ENCODE results near the gene OR1A2. TPM values are rescaled to one million over a fixed set of nuclear protein-coding genes. Genes with fewer than 3 reads are reported as not detected.
"Not testable (repeated sequence)": the region's sequence is repeated elsewhere in the genome, so short reads cannot be mapped to it uniquely, and the experiment has no call there.

The OR1A2 gene, protein sequence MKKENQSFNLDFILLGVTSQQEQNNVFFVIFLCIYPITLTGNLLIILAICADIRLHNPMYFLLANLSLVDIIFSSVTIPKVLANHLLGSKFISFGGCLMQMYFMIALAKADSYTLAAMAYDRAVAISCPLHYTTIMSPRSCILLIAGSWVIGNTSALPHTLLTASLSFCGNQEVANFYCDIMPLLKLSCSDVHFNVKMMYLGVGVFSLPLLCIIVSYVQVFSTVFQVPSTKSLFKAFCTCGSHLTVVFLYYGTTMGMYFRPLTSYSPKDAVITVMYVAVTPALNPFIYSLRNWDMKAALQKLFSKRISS
- total RNA-seq (2014; rRNA removed; shearing (Covaris generic)) = not detected in 2 replicates
- not detected in 2 replicates for polyA plus RNA-seq (2015; cell fraction: cytosol; rRNA removed)
- not detected in 2 replicates for polyA plus RNA-seq (2015; cell fraction: nucleus; rRNA removed)

DNA sequence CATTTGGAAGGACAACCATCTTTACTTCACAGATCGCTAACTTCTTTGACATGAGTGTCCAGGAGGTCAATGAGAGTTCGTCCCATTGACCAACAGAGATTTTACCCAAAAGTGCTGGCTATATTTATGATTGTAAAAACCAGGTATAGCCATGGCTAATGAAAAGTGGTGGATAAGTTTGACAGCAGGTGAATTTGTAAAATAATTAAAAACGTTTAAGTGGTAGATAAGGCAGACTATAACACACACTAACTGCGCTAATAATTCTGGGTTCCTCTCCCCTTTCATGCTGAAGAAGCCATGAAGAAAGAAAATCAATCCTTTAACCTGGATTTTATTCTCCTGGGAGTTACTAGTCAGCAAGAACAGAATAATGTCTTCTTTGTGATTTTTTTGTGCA is at the start of gene OR1A2:
TSS of gene OR1A2 (plus strand) at position 301 of the 400 bp plus-strand sequence. CDS start at position 301, 0 bp downstream.
- DNase-seq (ENCODE audit: low read depth) = no peak

DNA sequence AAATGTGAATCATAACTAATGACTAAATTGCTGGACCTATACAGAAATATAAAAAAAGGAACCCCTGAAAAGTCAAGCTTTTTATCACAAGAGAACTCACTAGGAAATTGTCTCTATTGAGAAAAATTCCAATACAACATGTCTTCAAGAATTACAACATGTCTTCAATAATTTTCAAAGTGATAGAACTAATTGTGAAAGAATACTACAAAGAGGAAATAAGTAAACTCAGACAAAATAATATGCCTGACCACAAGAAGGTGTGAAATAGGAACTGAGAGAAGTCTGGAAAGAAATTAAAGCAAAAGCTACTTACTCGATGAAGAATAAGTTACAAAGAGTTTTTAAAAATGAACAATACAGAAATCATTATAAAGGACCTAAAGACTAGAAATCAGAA is 40.1 kb upstream of the OR1A2 start:
- no peak for DNase-seq (ENCODE audit: low read depth)

DNA sequence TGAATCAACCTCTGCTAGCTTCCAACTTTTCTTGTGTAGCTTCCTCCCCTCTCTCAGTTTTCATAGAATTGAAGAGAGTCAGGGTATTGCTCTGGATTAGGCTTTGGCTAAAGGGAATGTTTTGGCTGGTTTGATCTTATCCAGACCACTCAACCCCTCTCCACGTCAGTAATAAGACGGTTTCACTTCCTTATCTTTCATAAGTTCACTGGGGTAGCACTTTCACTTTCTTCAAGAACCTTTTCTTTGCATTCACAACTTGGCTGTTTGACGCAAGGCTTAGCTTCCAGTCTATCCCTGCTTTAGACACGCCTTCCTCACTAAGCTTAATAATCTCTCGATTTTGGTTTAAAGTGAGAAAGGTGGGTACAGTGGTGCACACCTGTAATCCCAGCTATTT is 29.7 kb upstream of the OR1A2 start:
- no peak for DNase-seq (ENCODE audit: low read depth)

DNA sequence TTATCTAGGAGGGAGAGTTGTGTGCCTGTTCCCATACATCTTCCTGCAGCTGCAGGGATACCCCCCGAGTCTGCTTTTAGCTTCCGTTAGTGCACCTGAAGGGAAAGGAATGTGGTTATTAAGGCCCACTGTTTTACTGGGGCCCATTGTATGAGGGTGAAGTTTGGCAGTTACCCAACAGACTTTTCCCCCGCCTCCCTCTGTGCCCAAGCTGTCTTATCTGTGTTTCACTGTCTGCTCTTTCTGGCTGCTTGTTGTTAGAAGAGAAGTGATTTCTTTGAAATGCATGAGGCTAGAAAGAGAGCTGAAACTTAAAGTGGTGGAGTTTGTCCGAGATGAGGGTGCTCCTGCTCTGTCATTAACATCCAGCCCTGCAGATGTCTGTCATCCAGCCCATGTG is 7.4 kb upstream of the OR1A2 start:
- no peak for DNase-seq (ENCODE audit: low read depth)

DNA sequence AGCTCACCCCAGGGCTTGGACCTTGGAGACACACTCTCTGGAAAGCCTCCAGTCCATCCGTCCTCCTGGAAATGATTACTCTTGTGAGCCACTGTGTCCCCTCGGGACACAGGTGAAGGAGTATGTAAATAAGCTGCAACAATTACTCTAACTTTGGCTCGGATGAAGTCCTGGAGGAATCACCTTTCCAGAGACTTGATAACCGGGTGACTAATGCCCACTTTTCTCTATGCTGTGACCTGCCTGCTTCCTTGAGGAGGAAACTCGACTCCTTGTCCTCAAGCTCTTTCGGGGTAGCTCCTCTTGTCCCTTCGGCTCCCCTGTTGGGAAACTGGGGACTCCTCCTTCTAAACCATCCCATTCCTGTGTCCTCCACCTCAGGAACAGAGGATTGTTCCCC is 10.0 kb downstream of the OR1A2 start, which contains the start of gene OR1A1:
TSS of gene OR1A1 (plus strand) at position 301 of the 400 bp plus-strand sequence. CDS start 7,954 bp downstream, outside the sequence.
- no peak for DNase-seq (ENCODE audit: low read depth)

DNA sequence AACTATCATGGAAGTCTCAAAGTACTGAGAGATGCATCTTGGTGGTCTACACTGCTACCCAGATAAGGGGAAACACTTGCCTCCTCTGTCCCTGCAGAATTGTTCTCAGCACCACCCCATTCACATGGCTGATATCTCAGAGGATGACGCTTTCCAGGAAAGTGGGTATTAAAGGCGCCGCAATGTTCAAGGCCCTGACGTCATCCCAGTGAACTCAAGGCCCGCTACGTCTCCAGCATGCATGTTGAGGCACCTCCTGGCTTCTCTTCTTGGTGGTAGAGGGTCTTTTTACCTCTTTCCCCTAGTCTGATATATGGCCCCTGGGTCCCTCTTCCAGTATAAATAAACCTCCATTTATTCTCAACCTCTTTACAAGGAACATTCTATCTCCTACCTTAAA is 11.2 kb downstream of the OR1A2 start:
- no peak for DNase-seq (ENCODE audit: low read depth)

DNA sequence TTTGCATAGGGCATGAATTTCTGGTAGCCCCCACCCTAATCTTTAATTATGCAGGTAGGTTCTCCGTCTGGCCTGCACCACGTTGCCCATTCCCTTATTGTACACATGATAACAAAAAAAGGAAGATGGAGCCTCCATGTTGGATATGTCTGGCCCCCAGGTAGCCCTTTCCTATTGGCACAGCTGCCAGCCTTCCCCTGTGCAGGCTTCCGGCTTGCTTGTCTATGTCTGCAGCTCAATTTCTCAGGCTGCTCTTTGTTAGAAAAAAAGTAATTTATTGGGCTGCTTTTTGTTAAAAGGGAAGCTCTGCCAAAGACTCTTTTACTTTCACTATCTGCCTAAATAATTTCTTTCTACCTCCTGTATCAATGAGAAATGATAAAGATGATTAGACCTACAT is 15.7 kb downstream of the OR1A2 start:
- no peak for DNase-seq (ENCODE audit: low read depth)

DNA sequence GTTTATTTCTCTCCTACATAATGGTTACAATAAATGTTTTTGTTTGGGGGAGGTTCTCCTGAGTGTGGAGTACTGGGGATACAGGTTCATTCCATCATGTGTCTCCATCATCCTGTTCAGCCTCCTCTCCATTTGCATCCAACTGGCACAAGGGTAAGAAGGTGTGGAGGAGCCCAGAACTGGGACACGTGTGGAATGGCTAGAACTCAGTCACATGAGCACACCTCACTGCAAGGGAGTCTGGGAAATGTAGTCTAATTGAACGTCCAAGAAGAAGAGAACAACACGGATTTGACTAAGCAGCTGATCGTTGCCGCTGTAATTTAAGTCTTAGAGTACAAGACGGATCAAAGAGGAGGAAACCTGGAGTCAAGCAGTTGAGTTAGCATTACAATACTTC is 16.3 kb downstream of the OR1A2 start:
- no peak for DNase-seq (ENCODE audit: low read depth)

DNA sequence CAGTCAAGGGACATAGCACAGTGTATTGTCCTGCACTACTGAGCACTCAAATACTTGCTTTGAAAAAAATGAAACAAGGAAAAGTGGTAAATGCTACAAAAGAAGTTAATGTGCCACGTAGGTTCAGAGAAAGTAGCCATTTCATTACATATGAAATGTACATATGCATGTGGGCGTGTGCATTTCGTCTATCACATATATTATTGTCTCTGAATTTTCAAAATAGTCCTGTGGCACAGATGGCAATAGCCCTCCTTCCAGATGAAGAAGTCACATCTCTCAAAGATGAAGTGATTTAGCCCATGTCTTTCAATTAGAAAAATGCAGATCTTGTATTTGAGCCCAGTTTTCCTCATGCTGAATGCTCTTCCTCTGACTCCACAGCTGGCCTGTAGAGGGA is 22.7 kb downstream of the OR1A2 start:
- not testable (repeated sequence) for DNase-seq (ENCODE audit: low read depth)

DNA sequence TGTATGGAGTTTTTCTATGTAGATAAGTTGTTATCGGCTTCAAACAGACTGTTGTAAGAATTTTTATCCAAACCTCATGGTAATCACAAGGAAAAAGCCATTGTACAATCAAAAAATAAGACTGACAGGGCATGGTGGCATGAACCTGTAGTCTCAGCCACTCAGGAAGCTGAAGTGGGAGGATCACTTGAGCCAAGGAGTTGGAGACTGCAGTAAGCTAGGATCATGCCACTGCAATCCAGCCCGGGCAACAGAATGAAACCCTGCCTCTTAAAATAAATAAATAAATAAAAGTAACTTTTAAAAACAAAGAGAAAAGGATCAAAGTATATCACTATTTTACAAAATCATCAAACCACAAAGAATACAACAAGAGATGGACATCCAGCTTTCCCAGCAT is 24.5 kb downstream of the OR1A2 start:
- DNase-seq (ENCODE audit: low read depth) = no peak

DNA sequence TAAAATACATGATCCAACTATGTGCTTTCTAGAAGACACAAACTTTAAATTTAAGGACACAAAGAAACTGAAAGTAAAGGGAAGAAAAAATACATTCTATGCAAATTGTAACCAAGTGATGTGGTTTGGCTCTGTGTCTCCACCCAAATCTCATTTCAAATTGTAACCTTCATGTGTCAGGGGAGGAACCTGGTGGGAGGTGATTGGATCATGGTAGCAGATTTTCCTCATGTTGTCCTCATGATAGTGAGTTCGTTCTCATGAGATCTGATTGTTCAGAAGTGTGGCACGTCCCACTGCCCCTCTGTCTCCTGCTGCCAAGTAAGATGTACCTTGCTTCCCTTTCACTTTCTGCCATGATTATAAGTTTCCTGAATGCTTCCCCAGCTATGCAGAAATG is 25.2 kb downstream of the OR1A2 start:
- DNase-seq (ENCODE audit: low read depth) = no peak

DNA sequence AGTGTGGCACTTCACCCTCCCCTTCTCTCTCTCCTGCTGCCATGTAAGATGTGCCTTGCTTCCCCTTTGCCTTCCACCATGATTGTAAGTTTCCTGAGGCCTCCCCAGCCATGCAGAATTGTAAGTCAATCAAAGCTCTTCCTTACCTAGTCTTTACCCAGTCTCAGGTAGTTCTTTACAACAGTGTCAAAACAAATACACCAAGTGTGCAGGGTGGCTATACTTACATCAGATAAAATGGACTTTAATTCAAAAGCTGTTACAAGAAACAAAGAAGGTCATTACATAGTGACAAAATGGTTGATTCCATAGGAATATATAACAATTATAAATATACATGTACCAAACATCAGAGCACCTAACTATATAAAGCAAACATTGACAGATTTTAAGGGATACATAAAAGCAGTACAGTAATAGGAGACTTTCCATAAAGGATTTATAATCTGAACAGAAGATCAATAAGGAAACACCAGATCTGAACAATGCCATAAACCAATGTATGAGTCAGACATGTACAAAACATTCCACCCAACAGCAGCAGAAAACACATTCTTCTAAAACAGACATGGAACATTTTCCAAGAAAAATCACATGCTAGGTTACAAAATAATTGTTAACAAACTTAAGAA is 27.5 kb downstream of the OR1A2 start:
- DNase-seq (ENCODE audit: low read depth) = not testable (repeated sequence)

DNA sequence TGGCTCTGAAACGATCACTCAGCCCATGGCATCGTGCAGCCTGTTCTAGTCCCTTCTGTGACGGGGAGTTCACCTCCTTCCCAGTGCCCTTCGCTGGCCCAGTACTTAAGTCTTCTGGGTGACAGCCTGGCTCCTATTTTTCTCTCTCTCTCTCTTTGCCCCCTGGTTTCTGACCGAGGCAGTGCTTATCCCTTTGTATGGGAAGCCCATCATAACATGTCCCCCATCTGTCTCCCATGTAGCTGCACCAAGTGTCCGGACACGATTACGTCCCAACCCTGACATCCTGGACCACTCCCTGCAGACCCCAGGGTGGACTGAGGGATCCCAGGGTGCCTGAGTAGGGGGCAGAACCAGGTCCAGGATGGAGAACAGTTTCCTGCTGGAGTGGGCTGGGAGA is 35.0 kb downstream of the OR1A2 start:
- DNase-seq (ENCODE audit: low read depth) = not testable (repeated sequence)

DNA sequence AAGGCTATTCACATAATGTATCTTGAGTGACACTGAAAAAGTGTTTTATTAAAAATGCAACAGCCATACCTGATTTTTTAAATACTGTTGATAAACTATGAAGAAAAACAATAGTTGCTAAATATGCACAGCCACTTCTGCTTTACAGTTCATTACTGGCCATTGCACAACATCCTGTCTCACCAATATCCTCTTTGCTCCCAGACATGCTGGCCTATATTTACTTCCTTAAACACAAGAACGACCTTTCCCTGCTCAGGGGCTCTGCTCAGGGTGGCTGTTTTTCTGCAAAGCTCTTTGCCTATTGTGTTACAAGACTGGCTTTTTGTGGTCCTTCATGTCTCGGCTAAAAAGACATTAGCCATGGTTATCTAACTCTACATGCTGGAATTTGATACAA is 41.4 kb downstream of the OR1A2 start:
- DNase-seq (ENCODE audit: low read depth) = not testable (repeated sequence)

DNA sequence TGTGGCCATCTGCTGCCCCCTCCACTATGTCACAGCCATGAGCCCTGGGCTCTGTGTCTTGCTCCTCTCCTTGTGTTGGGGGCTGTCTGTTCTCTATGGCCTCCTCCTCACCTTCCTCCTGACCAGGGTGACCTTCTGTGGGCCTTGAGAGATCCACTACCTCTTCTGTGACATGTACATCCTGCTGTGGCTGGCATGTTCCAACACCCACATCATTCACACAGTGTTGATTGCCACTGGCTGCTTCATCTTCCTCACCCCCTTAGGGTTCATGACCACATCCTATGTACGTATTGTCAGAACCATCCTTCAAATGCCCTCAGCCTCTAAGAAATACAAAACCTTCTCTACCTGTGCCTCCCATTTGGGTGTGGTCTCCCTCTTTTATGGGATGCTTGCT is 43.7 kb downstream of the OR1A2 start:
- not testable (repeated sequence) for DNase-seq (ENCODE audit: low read depth)

DNA sequence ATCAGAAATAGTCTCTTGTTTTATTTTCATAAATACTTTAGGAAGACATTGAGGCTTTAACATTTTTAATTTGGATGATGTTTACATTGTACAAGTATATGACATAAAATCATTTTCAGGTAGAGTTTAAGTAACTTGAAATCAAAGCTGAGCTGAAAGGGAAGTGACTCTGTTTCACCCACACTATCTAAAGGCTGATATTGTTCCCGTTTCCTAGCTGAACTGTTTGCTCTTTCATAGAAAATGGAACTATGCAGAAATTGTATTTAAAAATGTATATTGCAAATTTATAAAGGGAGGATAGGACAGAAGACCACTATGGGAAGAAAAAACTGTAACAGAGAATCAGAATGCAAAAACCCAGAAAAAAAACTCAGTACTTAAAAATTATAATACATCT is 47.5 kb downstream of the OR1A2 start:
- DNase-seq (ENCODE audit: low read depth) = not testable (repeated sequence)

Other genes with a start within 250 kb of the OR1A2 start
- not detected in 2 replicates for gene OR1D5, start 133.9 kb upstream of the OR1A2 start, total RNA-seq (2014; rRNA removed; shearing (Covaris generic))
- gene OR1D2, start 93.1 kb upstream of the OR1A2 start, total RNA-seq (2014; rRNA removed; shearing (Covaris generic)) = not detected in 2 replicates
- not detected in 2 replicates for gene OR1G1, start 70.0 kb upstream of the OR1A2 start, total RNA-seq (2014; rRNA removed; shearing (Covaris generic))
- not detected in 2 replicates for gene OR1A1, start 10.1 kb downstream of the OR1A2 start, total RNA-seq (2014; rRNA removed; shearing (Covaris generic))
- gene OR3A1, start 100.8 kb downstream of the OR1A2 start, total RNA-seq (2014; rRNA removed; shearing (Covaris generic)) = not detected in 2 replicates
- gene OR3A2, start 188.8 kb downstream of the OR1A2 start, total RNA-seq (2014; rRNA removed; shearing (Covaris generic)) = not detected in 2 replicates
- not detected in 2 replicates for gene OR1E1, start 200.9 kb downstream of the OR1A2 start, total RNA-seq (2014; rRNA removed; shearing (Covaris generic))
- gene OR3A3, start 213.9 kb downstream of the OR1A2 start, total RNA-seq (2014; rRNA removed; shearing (Covaris generic)) = not detected in 2 replicates
- not detected in 2 replicates for gene OR1E2, start 236.3 kb downstream of the OR1A2 start, total RNA-seq (2014; rRNA removed; shearing (Covaris generic))